SU-DHL-6 (cell line): ENCODE results near the gene ASNSD1.

Experiments used
- H2AFZ ChIP-seq: fragments of 200-600 bp; sonication (generic); 2 replicates; pipeline ENCODE4 v1.6.1; 2014; ENCODE audit warnings: low read depth, mild to moderate bottlenecking, moderate library complexity, mixed read lengths, antibody characterized with exemption, low read length; ENCODE audit not compliant: severe bottlenecking
- H3F3A ChIP-seq: fragments of 200-600 bp; shearing (Covaris generic); 2 replicates; pipeline ENCODE4 v1.6.0; 2016; ENCODE audit warnings: antibody characterized with exemption, mild to moderate bottlenecking; ENCODE audit not compliant: insufficient read depth
- H3K27ac ChIP-seq: fragments of 200-600 bp; sonication (generic); 2 replicates; pipeline ENCODE4 v1.5.1; 2016; ENCODE audit warnings: low read depth, mild to moderate bottlenecking, low read length, moderate library complexity, mixed read lengths
- H3K27me3 ChIP-seq: fragments of 200-600 bp; sonication (generic), shearing (Covaris generic); 2 replicates; pipeline ENCODE4 v1.6.0; 2014; ENCODE audit warnings: mild to moderate bottlenecking, low read length
- H3K36me3 ChIP-seq: fragments of 200-600 bp; sonication (generic); 2 replicates; pipeline ENCODE4 v1.6.1; 2014; ENCODE audit warnings: mild to moderate bottlenecking, low read length, mixed read lengths
- H3K4me2 ChIP-seq: fragments of 300-600, 200-600 bp; shearing (Covaris generic), sonication (generic); 2 replicates; pipeline ENCODE4 v1.6.0; 2014; ENCODE audit warnings: low read length, low read depth, mild to moderate bottlenecking; ENCODE audit not compliant: poor library complexity, severe bottlenecking
- H3K4me3 ChIP-seq: fragments of 200-600 bp; sonication (generic); 2 replicates; pipeline ENCODE4 v1.5.1; 2014; ENCODE audit warnings: antibody characterized with exemption, low read length, mild to moderate bottlenecking, mixed read lengths; ENCODE audit not compliant: insufficient read depth, poor library complexity, severe bottlenecking
- H3K79me2 ChIP-seq: fragments of 200-600 bp; sonication (generic); 2 replicates; pipeline ENCODE4 v1.6.1; 2014; ENCODE audit warnings: mild to moderate bottlenecking, low read length, moderate library complexity; ENCODE audit not compliant: insufficient read depth
- H3K9ac ChIP-seq: fragments of 200-600 bp; sonication (generic); 2 replicates; pipeline ENCODE4 v1.7.0; 2014; ENCODE audit warnings: mild to moderate bottlenecking, low read length
- H3K9me2 ChIP-seq: fragments of 200-600 bp; sonication (generic); replicated peaks from 2 replicates; pipeline ENCODE4 v1.6.1; 2014; ENCODE audit warnings: low read length; ENCODE audit not compliant: insufficient read depth
- H3K9me3 ChIP-seq: fragments of 200-600 bp; sonication (generic); 2 replicates; pipeline ENCODE4 v1.6.1; 2014; ENCODE audit warnings: low read length, mixed read lengths; ENCODE audit not compliant: insufficient read depth
- H4K20me1 ChIP-seq: fragments of 200-600 bp; sonication (generic); 2 replicates; pipeline ENCODE4 v1.6.1; 2014; ENCODE audit warnings: low read depth, mild to moderate bottlenecking, antibody characterized with exemption, low read length, moderate library complexity, mixed read lengths
- CTCF ChIP-seq: fragments of 200-600 bp; sonication (generic); IDR thresholded peaks from one replicate; pipeline ENCODE4 v1.5.1; 2017; ENCODE audit warnings: antibody characterized with exemption, mild to moderate bottlenecking, low read length, moderate library complexity; ENCODE audit not compliant: insufficient read depth, poor library complexity, severe bottlenecking
- EZH2phosphoT487 ChIP-seq: fragments of 200-600 bp; sonication (generic), shearing (Covaris generic); conservative IDR thresholded peaks from 2 replicates; pipeline ENCODE4 v1.6.1; 2018; ENCODE audit warnings: mild to moderate bottlenecking, antibody characterized with exemption, low read length, moderate library complexity, mixed read lengths

ASNSD1 gene

GRCh38 chr2:189614585-189614984 lies 46.7 kb upstream of the ASNSD1 start:
- no peak overlapping the region for H2AFZ ChIP-seq
- H3K9ac ChIP-seq: no peak overlapping the region
- no peaks in the 10 kb centered on the region for H3F3A ChIP-seq

GRCh38 chr2:189618197-189618596 lies 43.1 kb upstream of the ASNSD1 start:
- Histone ChIP-seq H3K27ac (no peak overlapping the region), H3K4me2 (no peak overlapping the region), H3F3A (no peaks in the 10 kb centered on the region), H3K4me3 (no peak overlapping the region), H3K9me2 (no peaks in the 10 kb centered on the region), H3K9ac (no peak overlapping the region), H3K9me3 (no peaks in the 10 kb centered on the region), H3K79me2 (no peaks in the 10 kb centered on the region), H2AFZ (no peak overlapping the region), H3K36me3 (no peaks in the 10 kb centered on the region), H3K27me3 (no peaks in the 10 kb centered on the region), H4K20me1 (no peaks in the 10 kb centered on the region)
- TF ChIP-seq CTCF (no peak), EZH2phosphoT487 (no peak)

More at GRCh38 chr2:189614585-189614984, 46.7 kb upstream of the ASNSD1 start:
- H3K4me2 ChIP-seq: no peak overlapping the region
- no peaks in the 10 kb centered on the region for H3K36me3 ChIP-seq
- TF ChIP-seq EZH2phosphoT487 (no peak), CTCF (no peak)
- H3K27me3 ChIP-seq: no peaks in the 10 kb centered on the region
- no peaks in the 10 kb centered on the region for H3K9me2 ChIP-seq
- H3K9me3 ChIP-seq: no peaks in the 10 kb centered on the region
- H3K27ac ChIP-seq: no peak overlapping the region
- H4K20me1 ChIP-seq: no peaks in the 10 kb centered on the region
- no peak overlapping the region for H3K4me3 ChIP-seq
- H3K79me2 ChIP-seq: no peaks in the 10 kb centered on the region

GRCh38 chr2:189621781-189622180 lies 39.5 kb upstream of the ASNSD1 start:
- Histone ChIP-seq H3K36me3 (no peaks in the 10 kb centered on the region), H4K20me1 (no peaks in the 10 kb centered on the region), H3K9ac (no peak overlapping the region), H3K4me2 (no peak overlapping the region), H3K9me3 (no peaks in the 10 kb centered on the region), H3K27me3 (no peaks in the 10 kb centered on the region), H3F3A (no peaks in the 10 kb centered on the region), H3K79me2 (no peaks in the 10 kb centered on the region), H3K27ac (no peak overlapping the region), H3K4me3 (no peak overlapping the region), H3K9me2 (no peaks in the 10 kb centered on the region), H2AFZ (no peak overlapping the region)
- no peak for TF ChIP-seq EZH2phosphoT487
- no peak for TF ChIP-seq CTCF

- TF ChIP-seq EZH2phosphoT487 (no peak), CTCF (no peak)
- no peaks in the 10 kb centered on the region for H3F3A ChIP-seq
- H3K36me3 ChIP-seq: no peaks in the 10 kb centered on the region
- H3K4me2 ChIP-seq: no peak overlapping the region
- H3K9me3 ChIP-seq: no peaks in the 10 kb centered on the region
- H2AFZ ChIP-seq: no peak overlapping the region
- H4K20me1 ChIP-seq: no peaks in the 10 kb centered on the region
- no peak overlapping the region for H3K4me3 ChIP-seq
- H3K27ac ChIP-seq: no peak overlapping the region
- no peaks in the 10 kb centered on the region for H3K27me3 ChIP-seq
- H3K9ac ChIP-seq: no peak overlapping the region
- no peaks in the 10 kb centered on the region for H3K79me2 ChIP-seq
- no peaks in the 10 kb centered on the region for H3K9me2 ChIP-seq
These were observed 38.2 kb upstream of the ASNSD1 start for GRCh38 chr2:189623049-189623448.
